ENCODE measurements around the gene PLCB2. TPM values are rescaled to one million over a fixed set of nuclear protein-coding genes. Genes with fewer than 3 reads are reported as not detected.

The PLCB2 gene
- polyA plus RNA-seq, 1 donor from 2014 or later: 7.4 TPM

GRCh38 chr15:40300367-40300766 is 7.4 kb downstream of the PLCB2 start:
- H2AFZ ChIP-seq (ENCODE audit: low read depth, low read length): no peak overlapping the region
- H3K27ac ChIP-seq (ENCODE audit: low read length): no peak overlapping the region
- H3K27me3 ChIP-seq (ENCODE audit: insufficient read depth, low read depth, low read length): no peaks in the 10 kb centered on the region
- no peaks in the 10 kb centered on the region for H3F3A ChIP-seq (ENCODE audit: insufficient read depth, low read length, poor library complexity, severe bottlenecking)
- no peak overlapping the region for H3K4me2 ChIP-seq (ENCODE audit: low read length)
- H3K9me2 ChIP-seq (ENCODE audit: insufficient read depth, low read length): no peaks in the 10 kb centered on the region
- no peaks in the 10 kb centered on the region for H3K79me2 ChIP-seq (replicated peaks; ENCODE audit: insufficient read depth, low read length)
- H3K36me3 ChIP-seq (ENCODE audit: insufficient read depth, low read length): no peaks in the 10 kb centered on the region
- no peaks in the 10 kb centered on the region for H3K9me3 ChIP-seq (ENCODE audit: low read length)
- H4K20me1 ChIP-seq (ENCODE audit: insufficient read depth): no peaks in the 10 kb centered on the region
- TF ChIP-seq MXI1 (conservative IDR thresholded peaks at IDR 0.05; ENCODE audit: poor library complexity, severe bottlenecking): no peak
- no peak for TF ChIP-seq EZH2 (IDR thresholded peaks at IDR 0.05; ENCODE audit: borderline replicate concordance, insufficient read depth, low read length, poor library complexity, severe bottlenecking)
- no peak for TF ChIP-seq SMC3 (conservative IDR thresholded peaks at IDR 0.05; ENCODE audit: poor library complexity)
- no peak for TF ChIP-seq POLR2AphosphoS5 (IDR thresholded peaks at IDR 0.05)
- no peak for TF ChIP-seq EP300 (conservative IDR thresholded peaks at IDR 0.05; ENCODE audit: poor library complexity, severe bottlenecking)
- TF ChIP-seq REST (IDR thresholded peaks at IDR 0.05; ENCODE audit: borderline replicate concordance): no peak
- TF ChIP-seq, protein P1, sequence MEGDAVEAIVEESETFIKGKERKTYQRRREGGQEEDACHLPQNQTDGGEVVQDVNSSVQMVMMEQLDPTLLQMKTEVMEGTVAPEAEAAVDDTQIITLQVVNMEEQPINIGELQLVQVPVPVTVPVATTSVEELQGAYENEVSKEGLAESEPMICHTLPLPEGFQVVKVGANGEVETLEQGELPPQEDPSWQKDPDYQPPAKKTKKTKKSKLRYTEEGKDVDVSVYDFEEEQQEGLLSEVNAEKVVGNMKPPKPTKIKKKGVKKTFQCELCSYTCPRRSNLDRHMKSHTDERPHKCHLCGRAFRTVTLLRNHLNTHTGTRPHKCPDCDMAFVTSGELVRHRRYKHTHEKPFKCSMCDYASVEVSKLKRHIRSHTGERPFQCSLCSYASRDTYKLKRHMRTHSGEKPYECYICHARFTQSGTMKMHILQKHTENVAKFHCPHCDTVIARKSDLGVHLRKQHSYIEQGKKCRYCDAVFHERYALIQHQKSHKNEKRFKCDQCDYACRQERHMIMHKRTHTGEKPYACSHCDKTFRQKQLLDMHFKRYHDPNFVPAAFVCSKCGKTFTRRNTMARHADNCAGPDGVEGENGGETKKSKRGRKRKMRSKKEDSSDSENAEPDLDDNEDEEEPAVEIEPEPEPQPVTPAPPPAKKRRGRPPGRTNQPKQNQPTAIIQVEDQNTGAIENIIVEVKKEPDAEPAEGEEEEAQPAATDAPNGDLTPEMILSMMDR (IDR thresholded peaks at IDR 0.05; ENCODE audit: poor library complexity, severe bottlenecking): no peak
- no peak for TF ChIP-seq RAD21 (conservative IDR thresholded peaks at IDR 0.05)
- TF ChIP-seq TAF1 (IDR thresholded peaks at IDR 0.05; ENCODE audit: low read depth): no peak
- no peak overlapping the region for H3K4me3 ChIP-seq (ENCODE audit: low read length)
- H3K9ac ChIP-seq (ENCODE audit: low read length): no peak overlapping the region

GRCh38 chr15:40298216-40298935 is 9.4 kb downstream of the PLCB2 start:
- H3F3A ChIP-seq (ENCODE audit: insufficient read depth, low read length, poor library complexity, severe bottlenecking): no peaks in the 10 kb centered on the region
- no peak overlapping the region for H3K4me2 ChIP-seq (ENCODE audit: low read length)
- no peak overlapping the region for H3K4me3 ChIP-seq (ENCODE audit: low read length)
- H3K36me3 ChIP-seq (ENCODE audit: insufficient read depth, low read length): no peaks in the 10 kb centered on the region
- no peaks in the 10 kb centered on the region for H3K27me3 ChIP-seq (ENCODE audit: insufficient read depth, low read depth, low read length)
- H3K9me2 ChIP-seq (ENCODE audit: insufficient read depth, low read length): no peaks in the 10 kb centered on the region
- H4K20me1 ChIP-seq (ENCODE audit: insufficient read depth): no peaks in the 10 kb centered on the region
- H3K9me3 ChIP-seq (ENCODE audit: low read length): no peaks in the 10 kb centered on the region
- no peaks in the 10 kb centered on the region for H3K79me2 ChIP-seq (replicated peaks; ENCODE audit: insufficient read depth, low read length)
- H3K27ac ChIP-seq (ENCODE audit: low read length): no peak overlapping the region
- TF ChIP-seq, protein P1 (IDR thresholded peaks at IDR 0.05; ENCODE audit: poor library complexity, severe bottlenecking): no peak
- TF ChIP-seq TAF1 (IDR thresholded peaks at IDR 0.05; ENCODE audit: low read depth) (no peak), SMC3 (conservative IDR thresholded peaks at IDR 0.05; ENCODE audit: poor library complexity) (no peak), MXI1 (conservative IDR thresholded peaks at IDR 0.05; ENCODE audit: poor library complexity, severe bottlenecking) (no peak), POLR2AphosphoS5 (IDR thresholded peaks at IDR 0.05) (no peak), REST (IDR thresholded peaks at IDR 0.05; ENCODE audit: borderline replicate concordance) (no peak), RAD21 (conservative IDR thresholded peaks at IDR 0.05) (no peak), EP300 (conservative IDR thresholded peaks at IDR 0.05; ENCODE audit: poor library complexity, severe bottlenecking) (no peak), EZH2 (IDR thresholded peaks at IDR 0.05; ENCODE audit: borderline replicate concordance, insufficient read depth, low read length, poor library complexity, severe bottlenecking) (no peak)
- H3K9ac ChIP-seq (ENCODE audit: low read length): no peak overlapping the region
- H2AFZ ChIP-seq (ENCODE audit: low read depth, low read length): no peak overlapping the region
